ENCODE measurements around the gene NDUFAF5.

DNA sequence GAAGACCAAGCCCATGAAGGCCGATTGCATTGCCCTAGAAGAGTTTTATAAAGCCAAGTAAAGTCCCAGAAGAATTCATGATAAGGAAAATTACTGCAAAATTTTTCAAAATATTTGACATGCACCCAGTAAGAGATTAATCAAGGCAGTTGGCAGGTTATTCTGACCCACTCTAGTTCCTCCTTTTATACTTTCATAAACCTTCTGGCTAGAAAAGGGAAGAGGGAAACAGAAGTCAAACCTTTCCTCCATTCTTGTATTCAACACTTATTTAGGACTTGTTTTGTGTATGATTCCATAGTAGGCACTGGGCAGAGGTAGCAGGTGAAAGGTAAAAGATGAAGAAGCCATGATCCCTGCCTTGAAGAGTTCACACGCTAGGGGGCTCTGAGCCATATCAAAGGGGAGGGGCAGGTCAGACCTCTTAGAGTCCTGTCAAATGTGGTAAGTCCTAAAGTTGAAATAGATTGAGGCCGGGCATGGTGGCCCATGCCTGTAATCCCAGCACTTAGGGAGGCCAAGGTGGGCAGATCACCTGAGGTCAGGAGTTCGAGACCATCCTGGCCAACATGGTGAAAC, 85.4 kb downstream of the NDUFAF5 start:
- no peak for TF ChIP-seq CTCF (IDR thresholded peaks at IDR 0.05)
- TF ChIP-seq POLR2A (IDR thresholded peaks at IDR 0.05) = no peak

All from tibial nerve (tissue), 3 donors.